Activated CD4-positive, CD25-positive, alpha-beta regulatory T cell treated with anti-CD3 and anti-CD28 coated beads, Interleukin-2, amount 50 U/mL, for 16 hours (primary cell): ENCODE data around the gene ZNF595.
"Not testable (repeated sequence)": the region's sequence is repeated elsewhere in the genome, so short reads cannot be mapped to it uniquely, and the experiment has no call there.

Experiments used
- DNase-seq: peaks from one replicate; pipeline ENCODE4 v3.0.0-alpha.2; 2020; ENCODE audit warnings: low read depth, low spot score

ZNF595 gene

GRCh38 chr4:52804-53479 is at the start of gene ZNF595:
TSS of gene ZNF595 (plus strand) at chr4:53321. CDS start at chr4:53489, 168 bp downstream.
- not testable (repeated sequence) for DNase-seq

GRCh38 chr4:9937-10870 is 42.9 kb upstream of the ZNF595 start:
- DNase-seq, result not testable (repeated sequence)

GRCh38 chr4:11095-11815 is 41.9 kb upstream of the ZNF595 start:
- not testable (repeated sequence) for DNase-seq

- not testable (repeated sequence) for DNase-seq
Measured at GRCh38 chr4:11816-12417, 41.2 kb upstream of the ZNF595 start.

GRCh38 chr4:18128-18527 is 35.0 kb upstream of the ZNF595 start:
- not testable (repeated sequence) for DNase-seq

GRCh38 chr4:18589-18988 is 34.5 kb upstream of the ZNF595 start:
- DNase-seq, result not testable (repeated sequence)

- DNase-seq, result not testable (repeated sequence)
Measured at GRCh38 chr4:22882-23281, 30.2 kb upstream of the ZNF595 start.

GRCh38 chr4:24359-24758 is 28.8 kb upstream of the ZNF595 start:
- not testable (repeated sequence) for DNase-seq

- not testable (repeated sequence) for DNase-seq
Measured at GRCh38 chr4:27501-27900, 25.6 kb upstream of the ZNF595 start.

GRCh38 chr4:28767-29542 is 24.2 kb upstream of the ZNF595 start:
- DNase-seq, result not testable (repeated sequence)

- DNase-seq, result not testable (repeated sequence)
Measured at GRCh38 chr4:33314-33713, 19.8 kb upstream of the ZNF595 start.

GRCh38 chr4:36559-37415 is 16.3 kb upstream of the ZNF595 start:
- not testable (repeated sequence) for DNase-seq

GRCh38 chr4:38202-38601 is 14.9 kb upstream of the ZNF595 start:
- not testable (repeated sequence) for DNase-seq

GRCh38 chr4:43375-43774 is 9.7 kb upstream of the ZNF595 start:
- DNase-seq, result not testable (repeated sequence)

GRCh38 chr4:51253-51652 is 1.9 kb upstream of the ZNF595 start:
- not testable (repeated sequence) for DNase-seq

- DNase-seq, result not testable (repeated sequence)
Measured at GRCh38 chr4:51655-52277, 1.4 kb upstream of the ZNF595 start.

- not testable (repeated sequence) for DNase-seq
Measured at GRCh38 chr4:53521-53920, 400 bp downstream of the ZNF595 start.

GRCh38 chr4:64733-65132 is 11.6 kb downstream of the ZNF595 start:
- not testable (repeated sequence) for DNase-seq

- no peak for DNase-seq
Measured at GRCh38 chr4:71830-72229, 18.7 kb downstream of the ZNF595 start.
